ENCODE measurements around the gene TCF7.

Gene TCF7

GRCh38 chr5:134184155-134185135 is 70.0 kb downstream of the TCF7 start:
- DNase-seq: peak; percentile 44

GRCh38 chr5:134188092-134188491 is 73.6 kb downstream of the TCF7 start:
- no peak for DNase-seq

- no peak for DNase-seq
Measured at GRCh38 chr5:134189031-134189430, 74.5 kb downstream of the TCF7 start.

GRCh38 chr5:134195666-134196065 is 81.2 kb downstream of the TCF7 start:
- no peak for DNase-seq
